ENCODE results near the gene BANF1.

Gene BANF1

GRCh38 chr11:66050581-66051231 is 48.4 kb downstream of the BANF1 start:
- TF ChIP-seq CTCF (IDR thresholded peaks at IDR 0.05; ENCODE audit: low read depth, low read length): no peak
- no peak for DNase-seq (ENCODE audit: low read depth, low spot score)
- in situ Hi-C loops (cut with HindIII; ENCODE audit: low sequenced_read_pairs): no loop called here
- H3K4me3 ChIP-seq (ENCODE audit: low read depth, low read length): no peak overlapping the region

GRCh38 chr11:66051371-66051765 is 49.1 kb downstream of the BANF1 start:
- DNase-seq (ENCODE audit: low read depth, low spot score): no peak
- in situ Hi-C loops (cut with HindIII; ENCODE audit: low sequenced_read_pairs): no loop called here
- H3K4me3 ChIP-seq (ENCODE audit: low read depth, low read length): peak overlapping the region; percentile 94
- TF ChIP-seq CTCF (IDR thresholded peaks at IDR 0.05; ENCODE audit: low read depth, low read length): no peak

DNA sequence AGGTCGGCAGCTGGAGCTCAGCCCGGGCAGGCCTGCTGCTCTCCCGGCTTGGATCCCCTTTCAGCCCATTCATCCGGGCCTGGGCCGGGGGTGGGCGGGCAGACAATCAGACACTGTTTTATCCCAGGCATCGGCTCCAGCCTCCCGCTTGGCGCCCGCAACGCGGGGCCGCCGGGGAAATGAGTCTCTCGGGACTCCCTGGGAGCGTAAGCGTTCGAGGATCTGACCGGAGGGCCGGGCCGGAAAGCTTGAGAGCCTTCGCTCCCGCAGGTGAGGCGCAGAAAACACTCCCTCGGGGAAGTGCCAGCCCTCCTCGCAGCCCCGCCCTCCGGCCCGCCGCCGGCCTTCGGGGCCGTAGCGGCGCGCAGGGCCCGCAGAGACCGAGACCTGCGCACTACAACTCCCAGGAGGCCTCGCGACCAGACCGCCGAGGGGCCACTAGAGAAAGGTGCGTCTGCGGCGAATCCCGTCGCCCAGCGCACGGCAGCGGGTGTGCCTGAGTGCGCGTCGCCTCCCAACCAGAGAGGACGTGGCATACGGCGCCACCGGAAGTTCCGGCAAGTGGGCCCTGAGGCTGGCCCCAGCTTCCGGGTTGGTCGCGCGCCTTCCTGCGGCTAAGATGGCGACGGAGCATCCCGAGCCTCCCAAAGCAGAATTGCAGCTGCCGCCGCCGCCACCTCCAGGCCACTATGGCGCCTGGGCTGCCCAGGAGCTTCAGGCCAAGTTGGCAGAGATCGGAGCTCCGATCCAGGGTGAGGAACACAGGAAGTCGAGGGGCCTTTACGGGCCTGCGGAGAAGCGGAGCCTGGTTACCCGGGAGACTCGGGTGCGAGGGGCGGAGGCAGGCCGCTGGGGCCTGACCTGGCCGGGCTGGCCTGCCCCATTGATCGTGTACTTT is 49.7 kb downstream of the BANF1 start, which contains the start of gene SF3B2:
Gene SF3B2, plus strand, starts transcription at position 599 of the 898 bp plus-strand sequence. Its CDS starts 21 bp downstream, at position 620.
- DNase-seq (ENCODE audit: low read depth, low spot score): peak; percentile 99
- no peak for TF ChIP-seq CTCF (IDR thresholded peaks at IDR 0.05; ENCODE audit: low read depth, low read length)
- H3K4me3 ChIP-seq (ENCODE audit: low read depth, low read length): peak within 1 kb of the TSS; percentile 94
- in situ Hi-C loops (cut with HindIII; ENCODE audit: low sequenced_read_pairs): no loop called here

DNA sequence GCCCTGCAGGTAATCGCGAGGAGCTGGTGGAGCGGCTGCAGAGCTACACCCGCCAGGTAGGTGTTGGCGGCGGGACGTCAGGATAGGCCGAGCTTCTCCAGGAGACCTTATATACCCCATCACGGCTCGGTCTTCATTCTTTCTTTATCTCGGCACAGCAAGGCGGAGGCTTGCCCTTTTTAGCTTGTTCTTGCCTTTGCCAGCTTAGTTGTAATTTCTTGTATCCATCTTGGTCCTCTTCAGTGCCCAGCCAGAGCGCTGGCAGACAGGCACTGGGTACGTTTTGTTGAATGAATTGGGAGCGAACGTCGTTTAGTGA is 50.3 kb downstream of the BANF1 start:
- no peak for DNase-seq (ENCODE audit: low read depth, low spot score)
- H3K4me3 ChIP-seq (ENCODE audit: low read depth, low read length): peak overlapping the region; percentile 94
- no peak for TF ChIP-seq CTCF (IDR thresholded peaks at IDR 0.05; ENCODE audit: low read depth, low read length)
- in situ Hi-C loops (cut with HindIII; ENCODE audit: low sequenced_read_pairs): no loop called here
